K562 (cell line): ENCODE results near the gene HAGHL. TPM values are rescaled to one million over a fixed set of nuclear protein-coding genes. Genes with fewer than 3 reads are reported as not detected.

Source experiments
- ATAC-seq: fragments of 200-7000 bp; cut with Tn5 transposase; 3 replicates; pipeline ENCODE4 v1.9.1; 2020; ENCODE audit warnings: moderate library complexity
- BruUV-seq: library from RNA; stranded (reverse); fragments of 400-500 nt; replicated peaks from 2 replicates; lab custom pipeline; 2021; lab: Mats Ljungman, UMichigan
- CTCF ChIA-PET: fragments of 300-600 bp; formaldehyde crosslinking; extraction: SDS; loops from one replicate; lab custom pipeline; 2021; ENCODE audit warnings: low intra/inter-chr PET ratio; lab: Yijun Ruan, JAX
- POLR2A ChIA-PET: fragments of 300-600, 350-650 bp; sonication (Branson Sonifier 250); formaldehyde crosslinking; extraction: SDS; loops from one replicate; lab custom pipeline; 2021; ENCODE audit warnings: antibody characterized with exemption, inconsistent platforms; lab: Yijun Ruan, JAX
- DNase-seq, 4 experiments: peaks; one replicate each; pipeline versions ENCODE4 v3.0.0 to v3.0.0-alpha.2; 2011 to 2018; ENCODE audit warnings: low spot score in 3 of 4, mixed read lengths in 3 of 4; ENCODE audit errors: extremely low read depth in 1 of 4
- FAIRE-seq: peaks from 2 replicates; lab custom pipeline; 2011; peaks lifted over from hg19 to GRCh38; lab: Jason Lieb, UNC
- H2AFZ ChIP-seq: 2 replicates; pipeline ENCODE4 v1.6.0; 2011; ENCODE audit warnings: low read depth, low read length, control low read depth, inconsistent platforms
- H3K27ac ChIP-seq: fragments of 200-600 bp; 3 replicates; pipeline ENCODE4 v1.8.0; 2011; ENCODE audit warnings: low read depth, mild to moderate bottlenecking, control low read depth, inconsistent platforms, low read length, moderate library complexity, mixed read lengths; ENCODE audit errors: extremely low read depth
- H3K27me3 ChIP-seq, 2 experiments: fragments of 300-600 bp in 1 of 2; 2 replicates in 1 of 2; 3 replicates in 1 of 2; pipeline versions ENCODE4 v1.6.0 to v1.8.0; 2011; ENCODE audit warnings: inconsistent platforms in 2 of 2, low read length in 2 of 2, mild to moderate bottlenecking in 1 of 2, mixed read lengths in 1 of 2, moderate library complexity in 1 of 2; ENCODE audit not compliant: control insufficient read depth in 2 of 2, insufficient read depth in 2 of 2
- H3K36me3 ChIP-seq: fragments of 300-600 bp; 3 replicates; pipeline ENCODE4 v1.8.0; 2011; ENCODE audit warnings: mild to moderate bottlenecking, low read length, inconsistent platforms; ENCODE audit not compliant: control insufficient read depth, insufficient read depth
- H3K4me1 ChIP-seq, 2 experiments: fragments of 200-600 bp in 1 of 2; replicated peaks in 1 of 2; 2 replicates in 1 of 2; 3 replicates in 1 of 2; pipeline versions ENCODE4 v1.5.1 to v1.8.0; 2011; ENCODE audit warnings: inconsistent platforms in 2 of 2, low read length in 2 of 2, mild to moderate bottlenecking in 1 of 2, mixed read lengths in 1 of 2, moderate library complexity in 1 of 2; ENCODE audit not compliant: control insufficient read depth in 2 of 2, insufficient read depth in 2 of 2
- H3K4me2 ChIP-seq: 2 replicates; pipeline ENCODE4 v1.6.1; 2011; ENCODE audit warnings: low read length, control low read depth, inconsistent platforms, mixed read lengths; ENCODE audit not compliant: insufficient read depth
- H3K4me3 ChIP-seq: fragments of 200-600 bp; sonication (generic), shearing (Covaris generic); 2 replicates; pipeline ENCODE4 v1.5.1; 2016; ENCODE audit warnings: control low read depth, inconsistent platforms
- H3K79me2 ChIP-seq: fragments of 200-600 bp; 3 replicates; pipeline ENCODE4 v1.8.0; 2011; ENCODE audit warnings: low read length, inconsistent platforms; ENCODE audit not compliant: control insufficient read depth, insufficient read depth
- H3K9ac ChIP-seq, 2 experiments: 2 replicates each; pipeline versions ENCODE4 v1.6.0 to v1.6.1; 2011; ENCODE audit warnings: low read depth in 2 of 2, low read length in 2 of 2, control low read depth in 1 of 2, inconsistent platforms in 1 of 2, mild to moderate bottlenecking in 1 of 2, mixed read lengths in 1 of 2; ENCODE audit not compliant: insufficient read depth in 1 of 2
- H3K9me1 ChIP-seq: one replicate; pipeline ENCODE4 v1.6.0; 2011; ENCODE audit warnings: inconsistent platforms, mild to moderate bottlenecking, low read length, moderate library complexity; ENCODE audit not compliant: control insufficient read depth, insufficient read depth
- H3K9me3 ChIP-seq: replicated peaks from 2 replicates; pipeline ENCODE4 v1.5.1; 2011; ENCODE audit warnings: low read depth, low read length, inconsistent platforms; ENCODE audit not compliant: control insufficient read depth, insufficient read depth
- H4K20me1 ChIP-seq: replicated peaks from 2 replicates; pipeline ENCODE4 v1.6.1; 2011; ENCODE audit warnings: low read length, inconsistent platforms, mixed read lengths; ENCODE audit not compliant: control insufficient read depth, insufficient read depth
- ARID1B ChIP-seq: fragments of 450-650 bp; IDR thresholded peaks from 2 replicates; pipeline ENCODE4 v1.6.1; 2016; ENCODE audit warnings: antibody characterized with exemption, mild to moderate bottlenecking, inconsistent platforms
- EGR1 ChIP-seq: fragments of 450-650 bp; conservative IDR thresholded peaks from 2 replicates; pipeline ENCODE4 v1.6.1; 2017; ENCODE audit warnings: mild to moderate bottlenecking
- HNRNPK ChIP-seq: fragments of 200-400 bp; formaldehyde crosslinking; IDR thresholded peaks from one replicate; pipeline ENCODE4 v1.6.1; 2018; ENCODE audit warnings: mild to moderate bottlenecking, low read depth, low read length; ENCODE audit not compliant: poor library complexity, severe bottlenecking
- KAT8 ChIP-seq: fragments of 450-650 bp; IDR thresholded peaks from 2 replicates; pipeline ENCODE4 v1.6.1; 2016; ENCODE audit warnings: low read depth, mild to moderate bottlenecking
- MECOM ChIP-seq: fragments of 250-450 bp; sonication (Bioruptor Pico); IDR thresholded peaks from 2 replicates; pipeline ENCODE4 v1.8.0; 2022; ENCODE audit warnings: inconsistent platforms
- SMARCE1 ChIP-seq: fragments of 450-650 bp; IDR thresholded peaks from 2 replicates; pipeline ENCODE4 v1.7.1; 2016; ENCODE audit warnings: mild to moderate bottlenecking
- TBL1XR1 ChIP-seq, 2 experiments: IDR thresholded peaks; 2 replicates each; pipeline ENCODE4 v1.6.1; 2012; ENCODE audit warnings: improper control_type of control experiment in 2 of 2, low read length in 2 of 2, mild to moderate bottlenecking in 1 of 2
- TOE1 ChIP-seq, 2 experiments: fragments of 450-650 bp in 1 of 2; sonication (generic) in 1 of 2; formaldehyde crosslinking in 1 of 2; IDR thresholded peaks; 2 replicates each; pipeline versions ENCODE4 v1.7.1 to v1.8.0; 2016 to 2022; ENCODE audit warnings: borderline replicate concordance in 2 of 2, mild to moderate bottlenecking in 2 of 2, antibody characterized with exemption in 1 of 2, inconsistent platforms in 1 of 2, low read depth in 1 of 2, missing genetic modification reagents in 1 of 2, moderate library complexity in 1 of 2
- USF1 ChIP-seq: sonication (generic); formaldehyde crosslinking; IDR thresholded peaks from 2 replicates; pipeline ENCODE4 v1.9.0; 2022; ENCODE audit warnings: mild to moderate bottlenecking, missing genetic modification reagents
- ZBTB7A ChIP-seq: IDR thresholded peaks from 2 replicates; pipeline ENCODE4 v1.6.1; 2011; ENCODE audit warnings: low read depth, mild to moderate bottlenecking, low read length, moderate library complexity, borderline replicate concordance; ENCODE audit not compliant: control insufficient read depth
- ZC3H4 ChIP-seq: sonication (generic); formaldehyde crosslinking; IDR thresholded peaks from 2 replicates; pipeline ENCODE4 v1.9.0; 2021; ENCODE audit warnings: missing genetic modification reagents, borderline replicate concordance
- ZNF24 ChIP-seq: fragments of 450-650 bp; IDR thresholded peaks from 2 replicates; pipeline ENCODE4 v1.6.1; 2016
- ZNF318 ChIP-seq, 2 experiments: fragments of 450-650 bp; IDR thresholded peaks; 2 replicates each; pipeline ENCODE4 v1.6.1; 2016; ENCODE audit warnings: mild to moderate bottlenecking in 2 of 2, borderline replicate concordance in 1 of 2, low read depth in 1 of 2, moderate library complexity in 1 of 2
- ZNF354B ChIP-seq: fragments of 250-450 bp; sonication (Bioruptor Pico); IDR thresholded peaks from 2 replicates; pipeline ENCODE4 v1.4.0; 2020
- WGBS: fragments of 100-300 bp; shearing (Covaris generic); methylation state at CpG from one replicate; pipeline ENCODE4 v1.1.6; 2016; ENCODE audit warnings: low coverage, mixed read lengths; ENCODE audit not compliant: insufficient coverage; ENCODE audit errors: missing lambda C conversion rate; 5-methylcytosine and 5-hydroxymethylcytosine counted together
- in situ Hi-C: fragments of 300-500 bp; cut with MboI; formaldehyde crosslinking; loops from 4 replicates; pipeline ENCODE4 v1.15.0; 2018; ENCODE audit warnings: inconsistent platforms, mixed read lengths
- intact Hi-C: fragments of 100-400 bp; cut with micrococcal nuclease; formaldehyde crosslinking; loops from 2 replicates; pipeline ENCODE4 v1.14.2; 2022
- polyA plus RNA-seq, 8 experiments: library from polyadenylated mRNA; depleted of rRNA in 4 of 8; stranded (reverse) in 5 of 8; unstranded in 3 of 8; fragments of >200 nt; fragmentation: Nextera tagmentation in 2 of 8; fragmentation: Illumina TruSeq in 1 of 8; extraction: Ambion mirVana in 2 of 8; extraction: Trizol in 1 of 8; gene quantifications; 2 replicates each; pipeline versions ENCODE4 v1.2.1 to v1.2.3, GENCODE V29; 2011 to 2014; ENCODE audit warnings: inconsistent platforms in 1 of 8, missing spikeins in 1 of 8
- total RNA-seq, 7 experiments: library from RNA; depleted of rRNA in 6 of 7; stranded (reverse); fragments of >200 nt in 6 of 7; fragmentation: Illumina TruSeq in 2 of 7; extraction: Trizol in 2 of 7; gene quantifications; 2 replicates each; pipeline versions ENCODE4 v1.2.1 to v1.2.3, GENCODE V29; 2011 to 2021; ENCODE audit warnings: low replicate concordance in 1 of 7

HAGHL gene
- total and polyA plus RNA-seq, 9 of the 15 experiments (the other 6 are each of a cell fraction or from before 2014, with no cell fraction given) = 0.31 to 83.4 (median 20.7) TPM

DNA sequence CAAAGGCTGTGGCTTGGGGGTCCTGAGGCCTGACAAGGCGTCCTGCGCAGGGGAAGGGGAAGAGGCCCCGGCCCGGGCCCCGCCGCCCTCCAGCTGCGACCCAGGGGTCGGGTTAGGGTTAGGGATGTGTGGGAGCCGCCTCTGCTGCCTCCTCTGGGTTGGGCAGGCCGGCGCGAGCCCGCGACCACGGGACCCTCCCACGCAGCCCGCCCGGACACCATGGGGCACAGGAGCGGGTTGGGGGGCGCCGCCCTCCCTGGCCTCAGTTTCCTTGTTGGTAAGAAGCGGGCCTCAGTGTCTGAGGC lies 13.5 kb downstream of the HAGHL start:
- DNase-seq = peak; percentile 43 to 78 (median 66)
- CTCF ChIA-PET = interaction anchor here (0.9 to 1.1 kb wide), 2 partner anchors 25 to 348 kb away, joined by 3 to 4 read pairs; partner anchors contain the start of gene METRN
- Histone ChIP-seq H3K4me3 (peak overlapping the region; percentile 96), H4K20me1 (no peaks in the 10 kb centered on the region; the same call in 1 of the 2 replicates), H3K4me2 (peak overlapping the region; percentile 85), H2AFZ (peak overlapping the region; percentile 86), H3K4me1 (peaks cover 18 to 79% of the 10 kb centered on the region in 2 experiments), H3K9me3 (no peaks in the 10 kb centered on the region), H3K36me3 (peaks cover 37% of the 10 kb centered on the region; the same call in 2 of the 3 replicates), H3K9ac (peak overlapping the region; percentile 87 to 95), H3K9me1 (peaks cover 6% of the 10 kb centered on the region), H3K27me3 (no peaks in the 10 kb centered on the region), H3K27ac (peak overlapping the region; percentile 90), H3K79me2 (peaks cover 15% of the 10 kb centered on the region)
- in situ Hi-C loops (loop anchor here (5.0 kb wide), 1 partner anchor 47 kb away; the partner anchor contains the start of genes CHTF18 and RPUSD1), intact Hi-C loops (no loop called here)
- BruUV-seq = TSS peak; percentile 70
- 0% methylated on average over 20 of the region's 22 CpGs for WGBS
- ATAC-seq = peak; percentile 69
- FAIRE-seq = no peak
- POLR2A ChIA-PET = interaction anchor here (0.5 to 1.9 kb wide), 9 partner anchors 9 to 68 kb away, joined by 3 to 11 read pairs (median 4); no protein-coding TSS in a partner anchor
- TF ChIP-seq KAT8 (no peak), ZC3H4 (CRISPR knock-in tag) (no peak), ZNF354B (CRISPR knock-in tag) (no peak), USF1 (CRISPR knock-in tag) (no peak), TBL1XR1 (IDR thresholded peaks at IDR 0.05; ENCODE audit: low read length in 2 of 2) (no peak), ZNF318 (IDR thresholded peaks at IDR 0.05; ENCODE audit: borderline replicate concordance in 1 of 2, low read depth in 1 of 2) (no peak), EGR1 (peak; percentile 28; the same call in 1 of the 2 replicates), ZBTB7A (0 out of 2 replicates have a peak, but pooled peaks have one; percentile 57), MECOM (CRISPR knock-in tag) (no peak), SMARCE1 (0 out of 2 replicates have a peak, but pooled peaks have one; percentile 36), ARID1B (0 out of 2 replicates have a peak, but pooled peaks have one; percentile 5), TOE1 (IDR thresholded peaks at IDR 0.05; ENCODE audit: borderline replicate concordance) (no peak), TOE1 (CRISPR knock-in tag; IDR thresholded peaks at IDR 0.05; ENCODE audit: borderline replicate concordance, low read depth) (no peak), HNRNPK (no peak), ZNF24 (no peak)
